Ovary (tissue), 3 donors: Measurements from ENCODE around the gene ITPR2.

Source experiments
- CTCF ChIP-seq, 3 donors: fragments of 450-650 bp in 2 of 3; fragments of 200-600 bp in 1 of 3; IDR thresholded peaks; one replicate each; pipeline versions ENCODE4 v1.5.1 to v1.8.0; 2016 to 2022; ENCODE audit warnings: antibody characterized with exemption in 3 of 3, mild to moderate bottlenecking in 1 of 3
- EP300 ChIP-seq: sonication (generic); formaldehyde crosslinking; IDR thresholded peaks from one replicate; pipeline ENCODE4 v1.6.1; 2017; ENCODE audit warnings: antibody characterized with exemption
- POLR2A ChIP-seq: fragments of 450-650 bp; IDR thresholded peaks from one replicate; pipeline ENCODE4 v1.6.1; 2017; ENCODE audit warnings: antibody characterized with exemption, mild to moderate bottlenecking, moderate library complexity
- donor health status: DM: no; HTN: no; CAD: no.

- TF ChIP-seq EP300, result no peak
- TF ChIP-seq CTCF (IDR thresholded peaks at IDR 0.05), result no peak
- TF ChIP-seq POLR2A, result no peak
Observed at GRCh38 chr12:26379777-26380467, 453.1 kb downstream of the ITPR2 start.
